Ascending aorta (tissue), 2 donors: Measurements from ENCODE around the gene RPS8. TPM values are rescaled to one million over a fixed set of nuclear protein-coding genes. Genes with fewer than 3 reads are reported as not detected.
A peak's percentile ranks its signal among the peaks of the same experiment; 100 is the strongest.

Experiments
- DNase-seq, 2 donors: peaks; one replicate each; pipeline ENCODE4 v3.0.0-alpha.2; 2019; ENCODE audit warnings: low spot score in 2 of 2
- H3K27ac ChIP-seq, 2 donors: fragments of 200-600 bp; sonication (generic); one replicate each; pipeline ENCODE4 v1.5.1; 2016 to 2017; ENCODE audit warnings: mild to moderate bottlenecking in 1 of 2
- H3K27me3 ChIP-seq: fragments of 200-600 bp; sonication (generic); one replicate; pipeline ENCODE4 v1.5.1; 2017
- H3K36me3 ChIP-seq, 2 donors: fragments of 200-600 bp; sonication (generic); one replicate each; pipeline ENCODE4 v1.5.1; 2016
- H3K4me1 ChIP-seq, 2 donors: fragments of 200-600 bp; sonication (generic); one replicate each; pipeline ENCODE4 v1.5.1; 2016 to 2017; ENCODE audit warnings: mild to moderate bottlenecking in 1 of 2
- H3K4me3 ChIP-seq, 2 donors: fragments of 200-600 bp; sonication (generic); one replicate each; pipeline ENCODE4 v1.5.1; 2016 to 2017; ENCODE audit warnings: mild to moderate bottlenecking in 1 of 2
- H3K9me3 ChIP-seq, 2 donors: fragments of 200-600 bp; sonication (generic); one replicate each; pipeline ENCODE4 v1.5.1; 2016
- intact Hi-C: fragments of 100-400 bp; cut with DNase I; formaldehyde crosslinking; loops from one replicate; pipeline ENCODE4 v1.15.1; 2023
- total RNA-seq: library from RNA; depleted of rRNA; stranded (reverse); fragments of >200 nt; gene quantifications from one replicate; pipeline ENCODE4 v1.1.0, GENCODE V29; 2016
- TF ChIP-seq, protein P1 (sequence below), 3 experiments: fragments of 200-600 bp in 2 of 3; fragments of 450-650 bp in 1 of 3; sonication (generic) in 2 of 3; IDR thresholded peaks; one replicate each; pipeline ENCODE4 v1.5.1; 2016 to 2019; ENCODE audit warnings: antibody characterized with exemption in 3 of 3, mild to moderate bottlenecking in 1 of 3, moderate library complexity in 1 of 3

Gene RPS8
- total RNA-seq, 1 donor from 2014 or later = 1,693 TPM

DNA sequence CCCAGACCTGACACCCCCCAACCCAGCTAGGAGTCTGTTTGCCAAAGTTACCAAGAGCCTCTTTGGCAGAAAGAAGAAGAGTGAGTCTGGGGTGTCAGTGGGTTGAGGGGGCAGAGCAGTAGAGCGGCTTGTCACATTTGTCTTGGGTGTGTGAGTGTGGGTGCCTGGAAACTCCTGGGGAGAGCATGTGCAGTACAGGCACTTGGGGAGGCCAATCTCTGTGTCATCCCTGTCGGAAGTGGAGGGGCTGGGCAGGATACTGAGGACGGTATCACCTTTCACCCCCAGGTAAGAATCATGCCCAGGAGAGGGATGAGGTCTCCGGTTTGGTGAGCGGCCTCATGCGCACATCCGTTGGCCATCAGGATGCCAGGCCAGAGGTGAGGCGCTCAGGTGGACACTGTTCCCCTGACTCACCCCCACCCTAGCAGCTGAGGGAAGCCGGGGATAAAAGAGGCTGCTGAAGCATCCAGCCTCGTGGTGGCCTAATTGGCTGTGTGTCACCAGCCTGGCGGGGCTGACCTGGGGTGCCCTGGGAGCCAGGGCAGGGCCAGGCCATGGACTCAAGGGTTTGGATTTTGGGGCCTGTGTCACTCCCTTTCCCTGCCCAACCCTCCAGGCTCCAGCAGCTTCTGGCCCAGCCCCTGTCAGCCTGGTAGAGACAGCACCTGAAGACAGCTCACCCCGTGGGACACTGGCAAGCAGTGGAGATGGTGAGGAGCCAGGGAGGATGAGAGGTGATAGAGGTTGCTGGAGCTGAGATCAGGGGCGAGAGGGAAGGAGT, 28.2 kb downstream of the RPS8 start:
- H3K27ac ChIP-seq = peak overlapping the region; percentile 96 to 99
- intact Hi-C loops = loop anchor here (5.0 to 10.0 kb wide), 3 partner anchors 144 to 691 kb away; partner anchors contain the start of gene TESK2
- peak in 1 of 2 donors; percentile 64 for DNase-seq
- no peaks in the 10 kb centered on the region for H3K9me3 ChIP-seq
- H3K4me3 ChIP-seq = peak overlapping the region; percentile 85 to 91
- peaks cover 37 to 60% of the 10 kb centered on the region in 2 donors for H3K4me1 ChIP-seq
- TF ChIP-seq, protein P1, sequence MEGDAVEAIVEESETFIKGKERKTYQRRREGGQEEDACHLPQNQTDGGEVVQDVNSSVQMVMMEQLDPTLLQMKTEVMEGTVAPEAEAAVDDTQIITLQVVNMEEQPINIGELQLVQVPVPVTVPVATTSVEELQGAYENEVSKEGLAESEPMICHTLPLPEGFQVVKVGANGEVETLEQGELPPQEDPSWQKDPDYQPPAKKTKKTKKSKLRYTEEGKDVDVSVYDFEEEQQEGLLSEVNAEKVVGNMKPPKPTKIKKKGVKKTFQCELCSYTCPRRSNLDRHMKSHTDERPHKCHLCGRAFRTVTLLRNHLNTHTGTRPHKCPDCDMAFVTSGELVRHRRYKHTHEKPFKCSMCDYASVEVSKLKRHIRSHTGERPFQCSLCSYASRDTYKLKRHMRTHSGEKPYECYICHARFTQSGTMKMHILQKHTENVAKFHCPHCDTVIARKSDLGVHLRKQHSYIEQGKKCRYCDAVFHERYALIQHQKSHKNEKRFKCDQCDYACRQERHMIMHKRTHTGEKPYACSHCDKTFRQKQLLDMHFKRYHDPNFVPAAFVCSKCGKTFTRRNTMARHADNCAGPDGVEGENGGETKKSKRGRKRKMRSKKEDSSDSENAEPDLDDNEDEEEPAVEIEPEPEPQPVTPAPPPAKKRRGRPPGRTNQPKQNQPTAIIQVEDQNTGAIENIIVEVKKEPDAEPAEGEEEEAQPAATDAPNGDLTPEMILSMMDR (IDR thresholded peaks at IDR 0.05) = no peak
- peaks cover 34 to 50% of the 10 kb centered on the region in 2 donors for H3K36me3 ChIP-seq
- no peaks in the 10 kb centered on the region for H3K27me3 ChIP-seq

DNA sequence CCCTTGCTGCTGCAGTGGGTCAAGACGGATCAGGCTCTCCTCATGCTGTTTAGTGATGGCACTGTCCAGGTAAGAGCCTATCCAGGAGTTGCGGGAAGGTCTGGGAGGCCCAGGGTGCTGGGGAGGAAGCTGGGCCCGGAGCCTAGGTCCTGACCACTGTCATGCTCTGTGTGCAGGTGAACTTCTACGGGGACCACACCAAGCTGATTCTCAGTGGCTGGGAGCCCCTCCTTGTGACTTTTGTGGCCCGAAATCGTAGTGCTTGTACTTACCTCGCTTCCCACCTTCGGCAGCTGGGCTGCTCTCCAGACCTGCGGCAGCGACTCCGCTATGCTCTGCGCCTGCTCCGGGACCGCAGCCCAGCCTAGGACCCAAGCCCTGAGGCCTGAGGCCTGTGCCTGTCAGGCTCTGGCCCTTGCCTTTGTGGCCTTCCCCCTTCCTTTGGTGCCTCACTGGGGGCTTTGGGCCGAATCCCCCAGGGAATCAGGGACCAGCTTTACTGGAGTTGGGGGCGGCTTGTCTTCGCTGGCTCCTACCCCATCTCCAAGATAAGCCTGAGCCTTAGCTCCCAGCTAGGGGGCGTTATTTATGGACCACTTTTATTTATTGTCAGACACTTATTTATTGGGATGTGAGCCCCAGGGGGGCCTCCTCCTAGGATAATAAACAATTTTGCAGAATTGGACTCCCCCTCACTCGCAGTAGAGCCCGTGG, 30.1 kb downstream of the RPS8 start:
- Histone ChIP-seq H3K4me3 (no peak overlapping the region), H3K27ac (peak overlapping the region; percentile 99), H3K27me3 (no peaks in the 10 kb centered on the region), H3K9me3 (no peaks in the 10 kb centered on the region), H3K4me1 (peaks cover 50 to 76% of the 10 kb centered on the region in 2 donors), H3K36me3 (peaks cover 34 to 50% of the 10 kb centered on the region in 2 donors)
- TF ChIP-seq, protein P1 (IDR thresholded peaks at IDR 0.05) = no peak
- intact Hi-C loops = loop anchor here (10.0 kb wide), 2 partner anchors 461 to 689 kb away; partner anchors contain the start of gene TESK2
- DNase-seq = peak in 1 of 2 donors; percentile 63

DNA sequence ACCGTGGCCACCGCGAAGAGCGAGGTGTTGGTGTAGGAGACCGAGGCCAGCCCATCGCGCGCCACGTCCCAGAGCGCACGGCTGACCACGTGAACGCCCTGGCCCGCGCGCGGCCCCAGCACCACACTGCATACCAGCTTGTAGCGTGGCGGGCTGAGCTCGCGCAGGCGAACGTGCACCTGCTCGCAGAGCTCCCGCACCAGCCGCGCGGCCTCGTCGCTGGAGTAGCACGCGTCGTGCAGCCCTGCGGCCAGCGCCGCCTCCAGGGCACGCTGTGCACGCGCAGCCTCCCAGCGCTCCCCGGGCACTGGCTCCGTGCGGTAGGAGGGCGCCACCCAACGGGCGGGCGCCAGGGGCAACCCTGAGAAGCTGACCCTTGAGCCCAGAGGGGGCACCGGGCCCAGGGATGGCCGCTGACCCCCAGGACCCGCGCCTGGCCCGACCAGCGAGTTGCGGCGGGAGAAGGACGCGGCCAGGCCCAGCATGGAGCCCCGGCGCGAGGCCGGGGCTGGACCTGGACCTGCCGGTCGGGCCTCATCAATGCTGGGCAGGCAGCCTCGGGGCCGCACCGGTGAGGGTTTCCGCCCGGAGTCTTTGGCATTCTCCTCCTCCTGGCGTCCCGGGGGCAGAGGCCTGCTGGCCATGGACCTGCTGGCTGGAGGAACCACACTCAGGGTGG, 30.8 kb downstream of the RPS8 start:
- TF ChIP-seq, protein P1 (IDR thresholded peaks at IDR 0.05) = no peak
- Histone ChIP-seq H3K27ac (peak overlapping the region; percentile 99), H3K36me3 (peaks cover 34 to 50% of the 10 kb centered on the region in 2 donors), H3K27me3 (no peaks in the 10 kb centered on the region), H3K4me3 (peak overlapping the region; percentile 24 to 35), H3K9me3 (no peaks in the 10 kb centered on the region), H3K4me1 (peaks cover 55 to 81% of the 10 kb centered on the region in 2 donors)
- peak; percentile 5 to 70 for DNase-seq
- intact Hi-C loops = loop anchor here (10.0 kb wide), 2 partner anchors 461 to 689 kb away; partner anchors contain the start of gene TESK2

DNA sequence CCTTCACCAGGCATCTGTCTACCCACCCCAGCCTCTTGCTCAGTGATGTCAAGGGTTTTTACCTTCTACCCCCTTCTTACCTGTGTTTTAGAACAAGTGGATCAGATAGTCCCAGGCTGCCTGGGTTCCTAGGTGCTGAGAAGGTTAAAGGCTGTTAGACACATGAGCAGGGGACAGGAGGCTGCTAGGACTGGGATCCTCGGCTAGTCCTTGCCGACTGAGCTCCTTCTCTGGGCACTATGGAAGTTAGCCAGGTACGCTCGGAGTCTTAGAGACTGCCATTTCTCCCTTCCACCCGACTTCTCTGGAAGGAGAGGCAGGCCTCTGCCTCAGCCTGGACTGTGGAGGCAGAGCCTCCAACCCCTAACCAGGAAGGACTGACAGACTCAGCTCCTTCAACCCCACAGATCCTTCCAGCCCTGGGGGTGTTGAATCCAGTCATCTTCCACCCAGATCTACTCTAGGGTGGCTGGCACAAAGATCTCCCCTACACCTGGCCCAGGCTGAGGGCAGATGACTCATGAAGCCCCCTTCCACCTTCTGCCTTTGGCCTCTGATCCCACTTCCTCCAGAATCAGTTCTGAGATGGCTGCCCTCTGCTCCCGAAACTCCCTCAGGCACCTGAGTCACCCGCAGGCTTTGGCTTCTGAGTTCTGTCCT, 31.5 kb downstream of the RPS8 start, which contains the start of gene DYNLT4:
TSS of gene DYNLT4 (minus strand) at position 648 of the 660 bp plus-strand sequence. CDS start 683 bp downstream, outside the sequence.
- peaks cover 58 to 83% of the 10 kb centered on the region in 2 donors for H3K4me1 ChIP-seq
- peak within 1 kb of the TSS; percentile 38 to 45 for H3K4me3 ChIP-seq
- peak within 1 kb of the TSS; percentile 99 for H3K27ac ChIP-seq
- no peaks in the 10 kb centered on the region for H3K9me3 ChIP-seq
- peak in 1 of 2 donors; percentile 8 for DNase-seq
- H3K36me3 ChIP-seq = peaks cover 34 to 48% of the 10 kb centered on the region in 2 donors
- no peaks in the 10 kb centered on the region for H3K27me3 ChIP-seq
- intact Hi-C loops = loop anchor here (10.0 kb wide), 2 partner anchors 462 to 688 kb away; partner anchors contain the start of gene TESK2
- TF ChIP-seq, protein P1 (IDR thresholded peaks at IDR 0.05) = no peak
